Stimulated activated CD4-positive, alpha-beta T cell treated with anti-CD3 and anti-CD28 coated beads, Interleukin-12 subunit alpha, Interleukin-12 subunit beta, amount 100 ng/mL, for 24 hours (primary cell): Measurements from ENCODE around the gene IL3.
"Not testable (repeated sequence)": the region's sequence is repeated elsewhere in the genome, so short reads cannot be mapped to it uniquely, and the experiment has no call there.

Experiments used
- DNase-seq, 2 experiments: peaks; one replicate each; pipeline ENCODE4 v3.0.0-alpha.2; 2020; ENCODE audit warnings: low read depth in 2 of 2

The IL3 gene

DNA sequence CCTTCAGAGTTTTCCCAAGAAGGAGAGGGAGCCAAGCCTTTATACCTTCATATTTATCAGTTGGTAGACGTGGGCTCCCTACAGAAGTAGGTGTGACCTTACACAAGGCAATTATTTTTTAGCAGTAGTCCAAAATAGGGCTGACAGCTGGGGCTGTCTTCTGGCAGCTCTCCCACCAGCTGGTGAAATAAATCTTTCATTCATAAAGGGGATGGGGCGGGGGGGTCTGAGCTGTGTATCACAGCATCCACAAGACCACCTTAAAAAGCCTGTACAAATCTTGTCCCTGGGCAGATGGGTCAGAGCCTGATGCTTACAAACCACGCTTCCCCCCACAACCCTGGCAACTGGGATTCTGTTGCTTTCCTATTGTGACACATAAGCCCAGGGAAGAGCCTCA is 32.8 kb downstream of the IL3 start:
- no peak for DNase-seq

- no peak for DNase-seq
These were observed 34.1 kb downstream of the IL3 start for GRCh38 chr5:132094393-132095076.

- DNase-seq, result no peak
These were observed 34.6 kb downstream of the IL3 start for GRCh38 chr5:132095077-132095410.

DNA sequence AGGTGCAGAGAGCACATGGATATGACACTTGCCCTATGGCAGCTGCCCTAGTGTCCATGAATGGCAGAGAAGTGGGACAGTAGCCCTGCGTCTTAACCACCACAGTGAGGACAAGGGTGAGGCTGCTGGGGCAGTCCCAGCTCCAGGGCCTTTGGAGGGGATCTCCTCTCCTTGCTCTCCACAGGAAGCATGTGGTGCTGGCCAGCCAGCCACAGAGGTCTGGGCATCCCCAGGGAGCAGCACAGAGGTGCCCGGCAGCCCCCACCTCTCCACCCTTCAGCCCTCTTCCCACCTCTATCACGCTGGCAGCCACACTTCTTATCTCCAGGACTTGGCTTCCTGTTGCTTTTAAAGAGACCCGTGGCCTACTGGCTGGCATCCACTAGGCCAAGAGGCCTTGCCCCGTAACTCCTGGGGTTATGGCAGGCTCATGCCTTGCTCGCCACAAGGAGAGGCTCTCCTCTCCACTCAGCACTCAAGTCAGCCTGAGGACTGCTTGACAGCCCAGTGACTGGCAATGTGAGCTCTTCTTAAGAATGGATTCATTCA is 35.0 kb downstream of the IL3 start:
- DNase-seq, result no peak

- no peak for DNase-seq
These were observed 36.4 kb downstream of the IL3 start for GRCh38 chr5:132096904-132097303.

- DNase-seq, result no peak
These were observed 37.7 kb downstream of the IL3 start for GRCh38 chr5:132098151-132098594.

DNA sequence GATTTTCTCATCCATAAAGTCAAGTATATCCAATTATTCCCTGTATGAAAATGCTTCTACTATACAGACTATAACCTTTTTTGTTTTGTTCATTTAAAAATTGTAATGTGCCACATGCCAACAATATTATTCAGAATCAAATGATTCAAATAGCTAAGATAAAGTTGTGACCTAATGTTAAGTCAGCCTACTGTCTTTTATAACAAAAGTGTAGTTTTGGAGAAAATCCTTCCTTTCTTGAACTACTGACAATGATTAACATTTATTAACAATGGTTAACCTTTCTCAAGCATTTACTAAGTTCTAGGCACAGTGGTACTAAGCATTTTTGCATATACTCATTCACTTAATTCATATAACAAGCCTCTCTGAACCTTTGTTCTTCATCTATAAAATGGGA is 38.2 kb downstream of the IL3 start:
- no peak for DNase-seq

DNA sequence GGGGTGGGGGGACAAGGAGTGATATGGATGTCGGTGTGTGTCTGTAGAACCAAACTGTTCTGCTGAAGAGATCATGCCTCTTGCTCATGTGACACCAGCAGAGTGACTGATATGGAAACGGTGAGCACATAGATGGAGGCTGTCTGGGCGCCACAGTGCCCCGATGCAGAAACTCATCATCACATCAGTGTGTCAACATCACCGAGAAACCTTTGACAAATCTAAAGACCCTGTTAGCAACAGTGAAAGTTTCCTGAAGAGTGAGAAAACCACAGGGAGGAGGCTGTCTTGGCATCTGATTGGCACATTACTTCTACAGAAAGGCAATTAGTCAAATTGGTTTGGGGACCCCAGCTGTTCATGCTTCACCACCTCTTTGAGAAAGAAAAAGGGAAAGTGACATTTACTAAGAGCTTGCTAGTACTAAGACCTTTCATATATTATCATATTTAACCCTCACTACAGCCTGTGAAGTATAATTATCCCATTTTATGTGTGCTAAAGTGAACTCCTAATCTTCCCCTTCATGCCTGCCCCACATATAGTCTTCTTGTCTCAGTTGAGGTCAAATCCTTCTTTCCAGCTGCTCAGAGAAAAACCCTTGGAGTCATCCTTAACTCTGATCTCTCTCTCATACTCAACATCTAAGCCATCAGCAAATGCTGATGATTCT is 38.8 kb downstream of the IL3 start:
- DNase-seq, result peak; percentile 53 to 59

DNA sequence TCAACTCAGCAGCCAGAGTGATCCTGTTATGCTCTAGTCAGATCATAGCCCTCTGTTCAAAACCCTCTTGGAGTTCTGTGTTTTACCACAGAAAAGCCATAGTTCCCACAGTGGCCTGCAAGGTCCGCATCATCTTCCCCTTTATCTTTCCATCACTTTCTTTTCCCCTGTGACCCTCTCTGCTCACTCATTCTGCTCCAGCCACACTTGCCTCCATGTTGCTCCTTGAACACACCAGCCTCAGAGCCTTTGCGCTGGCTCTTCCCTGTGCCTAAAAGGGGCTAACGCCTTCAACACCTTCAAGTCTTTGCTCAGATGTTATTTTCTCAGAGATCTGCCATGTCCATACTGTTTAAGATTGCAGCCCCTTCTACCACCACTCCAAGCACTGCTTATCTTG is 39.5 kb downstream of the IL3 start:
- DNase-seq, result no peak

DNA sequence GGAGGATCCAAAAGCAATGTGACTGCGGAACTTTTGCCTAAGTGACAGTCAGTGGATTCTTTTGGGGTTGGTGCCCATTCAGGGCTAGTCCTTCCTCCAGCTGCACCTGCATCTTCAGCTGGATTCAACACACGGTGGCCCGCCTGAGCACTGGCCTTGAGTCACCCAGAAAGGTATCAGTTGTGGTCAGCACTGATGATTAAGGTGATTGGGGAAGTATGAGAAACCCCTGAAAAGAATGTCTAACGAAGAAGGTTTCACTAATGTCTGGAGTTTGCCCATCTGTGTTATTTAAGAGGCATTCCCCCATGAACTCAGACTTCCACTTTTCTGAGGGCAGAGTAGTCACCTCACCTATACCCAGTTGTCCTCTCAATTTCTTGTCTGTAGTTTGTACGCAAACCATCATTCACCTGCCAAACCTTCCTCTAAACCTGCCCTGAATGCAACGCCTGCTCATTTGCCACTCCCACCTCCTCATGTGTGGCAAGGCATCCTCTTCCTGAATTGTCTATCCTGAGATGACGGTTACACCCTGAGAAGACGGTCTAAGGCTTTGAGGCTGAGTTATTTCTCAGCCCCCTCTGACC is 40.3 kb downstream of the IL3 start:
- no peak for DNase-seq

- DNase-seq, result no peak
These were observed 41.0 kb downstream of the IL3 start for GRCh38 chr5:132101385-132101880.

DNA sequence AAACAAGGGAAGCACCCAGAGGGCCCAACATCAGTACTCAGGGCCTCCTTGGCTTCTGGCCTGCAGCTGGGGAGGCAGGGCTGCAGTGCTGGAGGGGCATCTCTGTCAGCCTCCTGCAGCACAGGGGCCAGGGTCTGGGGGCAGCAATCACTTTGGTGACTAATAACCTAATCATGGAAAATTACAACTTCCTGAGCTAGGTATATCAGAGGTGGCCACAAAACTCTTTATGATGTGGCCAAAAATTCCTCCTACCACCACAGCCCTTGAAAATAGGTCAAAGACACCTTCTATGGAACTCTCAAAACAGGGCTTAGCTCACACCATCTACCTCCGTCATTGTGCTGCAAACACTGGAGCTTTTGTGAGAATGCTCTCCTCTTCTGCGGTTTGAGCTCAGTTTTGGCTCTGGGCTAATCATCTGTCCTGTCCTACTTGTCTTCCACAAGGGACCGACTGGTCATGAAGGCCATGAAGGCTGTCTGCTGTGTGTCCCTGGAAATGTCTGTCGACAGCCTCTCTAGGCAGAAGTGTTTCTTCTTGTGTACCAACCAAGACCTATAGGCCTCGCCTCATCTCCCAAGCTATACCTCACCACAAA is 41.7 kb downstream of the IL3 start:
- DNase-seq, result peak in 1 of 2 experiments; percentile 37

GRCh38 chr5:132102944-132103331 is 42.5 kb downstream of the IL3 start:
- DNase-seq, result no peak

GRCh38 chr5:132103332-132103951 is 43.0 kb downstream of the IL3 start:
- peak; percentile 57 to 65 for DNase-seq

- DNase-seq, result no peak
These were observed 43.5 kb downstream of the IL3 start for GRCh38 chr5:132103969-132104391.

DNA sequence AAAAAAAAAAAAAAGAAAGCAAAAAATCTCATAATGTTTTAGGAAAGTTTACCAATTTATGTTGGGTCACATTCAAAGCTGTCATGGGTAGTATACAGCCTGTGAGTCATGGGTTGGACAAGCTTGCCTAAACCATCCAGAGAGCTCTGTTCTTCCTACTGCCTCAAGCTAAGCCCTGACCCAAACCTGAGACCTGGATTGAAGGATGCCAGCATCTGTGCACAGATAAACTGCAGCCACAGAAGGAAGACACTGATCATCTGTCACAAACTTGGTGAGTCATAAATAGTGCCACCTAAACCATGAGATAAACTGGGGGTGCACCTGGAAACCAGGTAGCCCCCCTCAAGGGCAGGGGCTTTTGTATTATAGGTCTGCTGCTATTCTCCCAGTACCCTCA is 44.1 kb downstream of the IL3 start:
- DNase-seq, result no peak

DNA sequence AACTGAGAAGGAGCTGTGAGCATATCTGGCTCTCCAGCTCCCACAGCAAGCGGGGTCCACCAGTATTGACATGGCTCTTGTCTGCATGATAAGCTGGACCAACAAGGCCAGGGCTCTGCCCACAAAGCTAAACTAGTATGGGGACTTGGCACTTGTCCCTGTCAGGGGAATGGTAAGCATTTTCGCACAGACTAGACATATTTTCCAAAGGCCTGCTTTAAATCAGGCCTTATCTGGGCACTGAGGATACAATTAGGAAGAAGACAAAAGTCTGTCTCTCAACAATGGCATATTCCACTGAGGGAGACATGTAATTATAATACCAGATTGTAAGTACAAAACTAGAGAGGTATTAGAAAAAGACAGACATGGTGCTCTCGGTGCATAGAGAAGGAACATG is 45.2 kb downstream of the IL3 start:
- no peak for DNase-seq

DNA sequence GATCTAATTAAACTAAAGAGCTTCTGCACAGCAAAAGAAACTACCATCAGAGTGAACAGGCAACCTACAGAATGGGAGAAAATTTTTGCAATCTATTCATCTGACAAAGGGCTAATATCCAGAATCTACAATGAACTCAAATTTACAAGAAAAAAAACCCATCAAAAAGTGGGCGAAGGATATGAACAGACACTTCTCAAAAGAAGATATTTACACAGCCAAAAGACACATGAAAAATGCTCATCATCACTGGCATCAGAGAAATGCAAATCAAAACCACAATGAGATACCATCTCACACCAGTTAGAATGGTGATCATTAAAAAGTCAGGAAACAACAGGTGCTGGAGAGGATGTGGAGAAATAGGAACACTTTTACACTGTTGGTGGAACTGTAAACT is 48.0 kb downstream of the IL3 start:
- not testable (repeated sequence) for DNase-seq

- DNase-seq, result not testable (repeated sequence)
These were observed 48.5 kb downstream of the IL3 start for GRCh38 chr5:132108957-132109356.

- no peak for DNase-seq
These were observed 49.1 kb downstream of the IL3 start for GRCh38 chr5:132109494-132110053.

DNA sequence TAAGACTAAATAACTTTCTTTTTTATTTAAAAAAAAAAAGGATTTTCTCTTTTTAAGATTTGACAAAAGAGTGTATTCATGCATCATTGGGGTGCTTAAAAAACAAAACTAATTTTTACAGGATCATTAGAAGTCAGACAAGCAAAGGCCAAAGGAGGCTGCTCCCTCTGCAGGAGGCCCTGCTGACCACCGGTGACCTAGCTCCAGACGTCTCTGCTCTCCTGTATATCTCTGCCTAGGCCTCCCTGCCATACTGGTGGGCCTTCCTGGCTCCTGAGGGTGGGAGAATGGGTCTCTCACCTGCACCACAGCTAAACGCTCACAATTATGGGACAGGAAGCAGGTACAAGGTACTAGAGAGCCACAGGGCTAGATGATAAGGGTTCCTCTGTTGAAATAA is 49.7 kb downstream of the IL3 start:
- DNase-seq, result no peak

GRCh38 chr5:132110930-132111329 is 50.5 kb downstream of the IL3 start:
- peak in 1 of 2 experiments; percentile 27 for DNase-seq
